BJ (cell line): ENCODE measurements around the gene OR5B12. TPM values are rescaled to one million over a fixed set of nuclear protein-coding genes. Genes with fewer than 3 reads are reported as not detected.

Experiments
- CTCF ChIA-PET: fragments of 350-600 bp; formaldehyde crosslinking; extraction: SDS; loops from one replicate; lab custom pipeline; 2021; ENCODE audit warnings: antibody characterized with exemption, inconsistent platforms; lab: Yijun Ruan, JAX
- POLR2A ChIA-PET: fragments of 300-600 bp; sonication (Branson Sonifier 250); formaldehyde crosslinking; extraction: SDS; loops from one replicate; lab custom pipeline; 2021; ENCODE audit warnings: antibody characterized with exemption; lab: Charles Lee
- DNase-seq: peaks from one replicate; pipeline ENCODE4 v3.0.0-alpha.2; 2011; ENCODE audit warnings: low read depth
- H3K27me3 ChIP-seq: 2 replicates; pipeline ENCODE4 v1.6.0; 2011; ENCODE audit warnings: low read length; ENCODE audit not compliant: control insufficient read depth, insufficient read depth
- H3K36me3 ChIP-seq: 2 replicates; pipeline ENCODE4 v1.5.1; 2011; ENCODE audit warnings: low read length; ENCODE audit not compliant: control insufficient read depth, insufficient read depth
- H3K4me3 ChIP-seq: 2 replicates; pipeline ENCODE4 v1.5.1; 2011; ENCODE audit warnings: low read depth, mild to moderate bottlenecking, control low read depth, low read length
- polyA plus RNA-seq: library from polyadenylated mRNA; depleted of rRNA; stranded (reverse); fragments of >200 nt; gene quantifications from 2 replicates; pipeline ENCODE4 v1.2.3, GENCODE V29; 2011
- TF ChIP-seq, protein P1 (sequence below): IDR thresholded peaks from 2 replicates; pipeline ENCODE4 v1.5.1; 2011; ENCODE audit warnings: low read depth, mild to moderate bottlenecking, control low read depth, inconsistent platforms, low read length, moderate library complexity; ENCODE audit not compliant: insufficient read depth

The OR5B12 gene
- polyA plus RNA-seq, 1 experiment: not detected

DNA sequence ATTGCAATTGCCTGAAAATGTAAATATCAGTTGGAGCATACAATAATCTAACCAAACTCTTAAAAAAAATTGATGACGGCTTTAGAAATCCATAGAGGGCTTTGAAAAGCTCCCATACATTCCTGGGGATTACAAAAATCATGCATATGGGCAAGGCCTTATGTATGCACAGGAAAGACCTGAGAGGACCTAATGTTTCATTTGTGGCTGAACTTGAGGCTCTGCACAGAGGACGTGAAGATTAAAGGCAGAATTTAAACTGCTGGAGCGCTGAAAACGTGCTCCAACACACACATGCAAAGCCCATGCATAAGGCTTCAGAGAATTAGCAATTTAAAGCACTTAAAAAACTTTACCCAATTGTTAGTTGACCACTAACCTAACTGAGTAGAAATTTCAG is 3.5 kb downstream of the OR5B12 start:
- Histone ChIP-seq H3K4me3 (no peak overlapping the region), H3K27me3 (no peaks in the 10 kb centered on the region), H3K36me3 (no peaks in the 10 kb centered on the region)
- TF ChIP-seq, protein P1, sequence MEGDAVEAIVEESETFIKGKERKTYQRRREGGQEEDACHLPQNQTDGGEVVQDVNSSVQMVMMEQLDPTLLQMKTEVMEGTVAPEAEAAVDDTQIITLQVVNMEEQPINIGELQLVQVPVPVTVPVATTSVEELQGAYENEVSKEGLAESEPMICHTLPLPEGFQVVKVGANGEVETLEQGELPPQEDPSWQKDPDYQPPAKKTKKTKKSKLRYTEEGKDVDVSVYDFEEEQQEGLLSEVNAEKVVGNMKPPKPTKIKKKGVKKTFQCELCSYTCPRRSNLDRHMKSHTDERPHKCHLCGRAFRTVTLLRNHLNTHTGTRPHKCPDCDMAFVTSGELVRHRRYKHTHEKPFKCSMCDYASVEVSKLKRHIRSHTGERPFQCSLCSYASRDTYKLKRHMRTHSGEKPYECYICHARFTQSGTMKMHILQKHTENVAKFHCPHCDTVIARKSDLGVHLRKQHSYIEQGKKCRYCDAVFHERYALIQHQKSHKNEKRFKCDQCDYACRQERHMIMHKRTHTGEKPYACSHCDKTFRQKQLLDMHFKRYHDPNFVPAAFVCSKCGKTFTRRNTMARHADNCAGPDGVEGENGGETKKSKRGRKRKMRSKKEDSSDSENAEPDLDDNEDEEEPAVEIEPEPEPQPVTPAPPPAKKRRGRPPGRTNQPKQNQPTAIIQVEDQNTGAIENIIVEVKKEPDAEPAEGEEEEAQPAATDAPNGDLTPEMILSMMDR: no peak
- ChIA-PET CTCF (no interaction called here), POLR2A (no interaction called here)
- DNase-seq: no peak

- CTCF ChIA-PET: no interaction called here
- TF ChIP-seq, protein P1: no peak
- POLR2A ChIA-PET: no interaction called here
- no peak for DNase-seq
- no peaks in the 10 kb centered on the region for H3K36me3 ChIP-seq
- H3K27me3 ChIP-seq: no peaks in the 10 kb centered on the region
- H3K4me3 ChIP-seq: no peak overlapping the region
Measured at GRCh38 chr11:58434217-58434616, 7.8 kb downstream of the OR5B12 start.

DNA sequence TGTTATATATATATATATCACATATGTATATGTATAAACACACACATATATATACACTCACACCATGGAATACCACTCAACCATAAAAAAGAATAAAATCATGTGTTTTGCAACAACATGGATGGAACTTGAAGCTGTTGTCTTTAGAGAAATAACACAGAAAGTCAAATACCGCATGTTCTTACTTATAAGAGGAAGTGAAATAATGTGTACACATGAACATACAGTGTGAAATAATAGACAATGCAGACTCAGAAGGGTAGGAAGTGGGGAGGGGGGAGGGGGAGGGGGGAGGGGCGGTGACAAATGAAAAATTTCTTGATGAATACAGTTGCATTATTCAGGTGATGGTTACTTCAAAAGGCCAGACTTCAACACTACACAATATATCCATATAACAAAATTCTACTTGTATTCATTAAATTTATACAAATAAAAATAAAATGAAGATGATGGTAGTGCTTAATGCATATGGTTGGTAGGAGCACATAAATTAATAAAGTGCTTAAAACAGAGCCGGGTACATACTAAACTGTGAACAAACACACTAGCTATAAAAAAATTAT is 8.3 kb downstream of the OR5B12 start:
- no peaks in the 10 kb centered on the region for H3K36me3 ChIP-seq
- TF ChIP-seq, protein P1: no peak
- H3K27me3 ChIP-seq: no peaks in the 10 kb centered on the region
- ChIA-PET POLR2A (no interaction called here), CTCF (no interaction called here)
- H3K4me3 ChIP-seq: no peak overlapping the region
- no peak for DNase-seq

DNA sequence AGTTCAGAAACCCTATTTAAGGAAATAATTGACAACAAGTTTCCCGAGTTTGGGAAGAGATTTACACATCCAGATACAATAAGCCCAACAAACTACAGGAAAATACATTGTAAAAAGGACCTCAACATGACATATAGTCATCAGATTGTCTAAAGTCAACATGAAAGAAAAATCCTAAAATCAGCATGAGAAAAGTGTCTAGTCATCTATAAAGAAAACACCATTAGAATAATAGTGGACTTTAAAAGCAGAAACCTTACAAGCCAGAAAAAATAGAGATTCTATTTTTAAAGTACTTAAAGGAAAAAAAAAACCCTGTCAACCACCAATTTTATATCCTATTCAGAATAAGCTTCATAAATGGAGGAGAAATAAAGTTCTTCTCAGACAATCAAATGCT is 12.8 kb downstream of the OR5B12 start:
- DNase-seq: no peak
- Histone ChIP-seq H3K27me3 (peaks cover 3% of the 10 kb centered on the region), H3K36me3 (no peaks in the 10 kb centered on the region), H3K4me3 (no peak overlapping the region)
- POLR2A ChIA-PET: no interaction called here
- TF ChIP-seq, protein P1: no peak
- CTCF ChIA-PET: no interaction called here

DNA sequence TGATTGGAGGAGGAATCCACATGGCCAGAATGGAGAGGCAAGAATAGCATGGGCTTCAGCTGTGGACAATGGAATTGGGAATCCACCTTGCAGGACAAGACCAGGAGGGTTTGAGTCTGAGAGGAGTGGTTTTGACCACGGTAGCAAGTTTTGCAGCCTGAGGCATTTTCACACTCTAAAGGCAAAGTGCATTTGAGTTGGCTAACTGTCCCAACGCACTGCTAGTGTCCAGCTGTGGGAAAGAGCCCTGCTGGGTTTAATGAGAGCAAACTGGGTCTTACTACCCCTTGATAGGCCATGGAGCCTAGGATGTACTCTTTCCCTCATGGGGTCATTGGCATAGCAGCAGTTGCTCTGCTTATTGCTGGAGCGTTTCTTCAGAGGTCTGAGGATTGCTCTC is 14.0 kb downstream of the OR5B12 start, which contains the start of gene OR5B2:
OR5B2 (minus strand) TSS at position 101 of the 400 bp plus-strand sequence. CDS start 4,860 bp downstream, outside the sequence.
- ChIA-PET CTCF (no interaction called here), POLR2A (no interaction called here)
- H3K4me3 ChIP-seq: no peak within 1 kb of the TSS
- TF ChIP-seq, protein P1: no peak
- no peak for DNase-seq
- peaks cover 3% of the 10 kb centered on the region for H3K27me3 ChIP-seq
- H3K36me3 ChIP-seq: no peaks in the 10 kb centered on the region
